ENCODE measurements around the gene SYCP2. TPM values are rescaled to one million over a fixed set of nuclear protein-coding genes. Genes with fewer than 3 reads are reported as not detected.

Gene SYCP2
- total RNA-seq, 1 donor from 2014 or later = 1.9 TPM

DNA sequence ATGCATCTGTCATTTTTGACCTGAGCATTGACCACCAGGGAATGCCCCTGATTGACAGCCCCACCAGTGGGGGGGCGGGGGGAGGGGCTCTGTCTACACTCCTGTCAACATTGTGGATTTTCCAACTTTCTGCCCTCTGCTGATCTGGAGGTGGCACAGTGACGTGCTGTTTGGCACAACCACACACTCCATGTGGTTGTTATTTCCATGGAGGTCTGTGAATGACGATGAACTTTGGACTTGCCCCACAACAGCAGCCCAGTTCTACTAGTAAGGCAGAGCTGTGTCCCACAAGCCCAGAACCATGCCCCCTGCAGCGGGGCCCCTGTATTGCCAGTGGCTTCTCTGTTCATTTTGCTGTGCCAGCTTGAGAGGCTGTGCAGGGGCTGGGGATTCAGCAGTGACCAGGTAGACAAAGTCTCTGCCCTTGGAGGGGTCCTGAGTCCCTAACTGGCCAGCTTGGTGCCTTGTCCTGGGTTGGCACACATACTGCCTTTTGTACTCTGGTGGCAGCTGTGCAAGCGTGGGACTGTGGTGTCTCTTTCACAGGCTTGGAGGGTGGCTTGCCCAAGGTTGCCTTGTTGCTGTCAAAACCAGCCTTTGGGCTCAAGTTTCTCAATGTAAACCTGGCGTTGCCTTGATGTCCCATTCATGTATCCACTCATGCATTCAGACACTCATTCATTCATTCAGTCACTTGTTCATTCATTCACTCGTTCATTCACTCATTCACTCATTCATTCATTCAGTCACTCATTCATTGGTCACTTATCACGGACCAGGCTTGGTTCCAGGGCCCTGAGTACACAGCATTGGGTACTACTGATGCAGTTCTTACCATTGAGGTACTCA lies 108.5 kb downstream of the SYCP2 start:
- intact Hi-C loops (cut with DNase I) = no loop called here
- Histone ChIP-seq H3K27ac (no peak overlapping the region), H3K27me3 (no peaks in the 10 kb centered on the region), H3K4me3 (no peak overlapping the region), H3K9me3 (no peaks in the 10 kb centered on the region), H3K4me1 (no peaks in the 10 kb centered on the region), H3K36me3 (no peaks in the 10 kb centered on the region)
- ATAC-seq (no peak), DNase-seq (no peak)
- TF ChIP-seq, protein P1, sequence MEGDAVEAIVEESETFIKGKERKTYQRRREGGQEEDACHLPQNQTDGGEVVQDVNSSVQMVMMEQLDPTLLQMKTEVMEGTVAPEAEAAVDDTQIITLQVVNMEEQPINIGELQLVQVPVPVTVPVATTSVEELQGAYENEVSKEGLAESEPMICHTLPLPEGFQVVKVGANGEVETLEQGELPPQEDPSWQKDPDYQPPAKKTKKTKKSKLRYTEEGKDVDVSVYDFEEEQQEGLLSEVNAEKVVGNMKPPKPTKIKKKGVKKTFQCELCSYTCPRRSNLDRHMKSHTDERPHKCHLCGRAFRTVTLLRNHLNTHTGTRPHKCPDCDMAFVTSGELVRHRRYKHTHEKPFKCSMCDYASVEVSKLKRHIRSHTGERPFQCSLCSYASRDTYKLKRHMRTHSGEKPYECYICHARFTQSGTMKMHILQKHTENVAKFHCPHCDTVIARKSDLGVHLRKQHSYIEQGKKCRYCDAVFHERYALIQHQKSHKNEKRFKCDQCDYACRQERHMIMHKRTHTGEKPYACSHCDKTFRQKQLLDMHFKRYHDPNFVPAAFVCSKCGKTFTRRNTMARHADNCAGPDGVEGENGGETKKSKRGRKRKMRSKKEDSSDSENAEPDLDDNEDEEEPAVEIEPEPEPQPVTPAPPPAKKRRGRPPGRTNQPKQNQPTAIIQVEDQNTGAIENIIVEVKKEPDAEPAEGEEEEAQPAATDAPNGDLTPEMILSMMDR (IDR thresholded peaks at IDR 0.05) = no peak

DNA sequence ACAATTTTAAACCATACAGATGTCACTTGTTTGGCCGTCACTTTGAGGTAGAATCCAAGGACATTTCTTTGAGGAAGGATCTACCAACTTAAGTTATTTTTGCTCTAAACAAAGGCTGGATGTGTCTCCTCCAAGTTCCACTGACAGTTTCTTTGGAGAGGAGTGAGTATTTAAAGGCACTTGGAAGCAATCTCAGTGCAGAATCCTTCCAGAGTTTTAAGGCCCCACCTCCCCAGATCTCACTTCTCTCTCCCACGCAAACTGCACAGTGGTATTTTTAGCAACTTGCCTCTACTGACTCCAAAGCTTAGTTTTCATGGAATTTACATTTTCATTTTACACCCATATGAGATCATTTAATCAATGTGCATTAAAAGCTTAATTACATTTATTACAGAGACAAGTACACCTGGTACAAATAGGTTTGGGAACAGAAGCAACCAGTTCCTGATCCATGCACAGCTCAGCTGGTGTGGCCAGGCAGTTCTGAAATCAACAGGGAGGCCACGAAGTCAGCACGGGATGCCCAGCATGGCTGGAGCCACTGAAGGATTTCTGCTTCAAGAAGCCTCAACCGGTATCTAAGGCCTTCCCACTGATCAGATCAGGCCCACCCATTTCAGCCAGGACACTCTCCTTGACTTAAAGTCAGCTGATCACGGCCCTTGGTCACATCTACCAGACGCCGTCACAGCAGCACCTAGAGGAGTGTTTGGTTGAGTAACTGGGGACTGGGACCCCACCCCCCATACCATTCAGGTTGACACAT lies 109.8 kb downstream of the SYCP2 start:
- Histone ChIP-seq H3K36me3 (no peaks in the 10 kb centered on the region), H3K9me3 (no peaks in the 10 kb centered on the region), H3K27me3 (no peaks in the 10 kb centered on the region), H3K4me3 (no peak overlapping the region), H3K27ac (no peak overlapping the region), H3K4me1 (no peaks in the 10 kb centered on the region)
- ATAC-seq = no peak
- DNase-seq = no peak
- TF ChIP-seq, protein P1 (IDR thresholded peaks at IDR 0.05) = no peak
- intact Hi-C loops (cut with DNase I) = no loop called here

DNA sequence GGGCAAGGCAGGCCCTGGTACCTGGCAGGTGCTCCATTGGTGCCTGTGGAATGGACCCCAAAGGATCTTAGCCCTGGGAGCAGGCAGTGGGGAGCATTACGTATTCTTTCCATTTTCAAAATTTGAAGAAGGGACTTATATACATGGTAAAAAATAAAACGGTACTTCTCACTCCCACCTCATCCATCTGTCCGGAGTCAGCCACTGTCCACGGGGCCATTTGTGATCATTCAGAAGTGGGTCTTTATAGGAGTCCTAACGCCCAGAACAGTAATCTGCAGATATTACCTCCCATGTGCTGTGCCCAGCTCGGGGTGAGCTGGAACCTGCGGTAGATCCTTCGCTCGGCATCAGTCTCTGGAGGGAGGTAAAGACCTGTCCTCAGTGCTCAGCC lies 110.4 kb downstream of the SYCP2 start:
- Histone ChIP-seq H3K27me3 (no peaks in the 10 kb centered on the region), H3K36me3 (no peaks in the 10 kb centered on the region), H3K9me3 (no peaks in the 10 kb centered on the region), H3K4me3 (no peak overlapping the region), H3K27ac (no peak overlapping the region), H3K4me1 (no peaks in the 10 kb centered on the region)
- TF ChIP-seq, protein P1 (IDR thresholded peaks at IDR 0.05) = no peak
- ATAC-seq (no peak), DNase-seq (no peak)
- intact Hi-C loops (cut with DNase I) = no loop called here

DNA sequence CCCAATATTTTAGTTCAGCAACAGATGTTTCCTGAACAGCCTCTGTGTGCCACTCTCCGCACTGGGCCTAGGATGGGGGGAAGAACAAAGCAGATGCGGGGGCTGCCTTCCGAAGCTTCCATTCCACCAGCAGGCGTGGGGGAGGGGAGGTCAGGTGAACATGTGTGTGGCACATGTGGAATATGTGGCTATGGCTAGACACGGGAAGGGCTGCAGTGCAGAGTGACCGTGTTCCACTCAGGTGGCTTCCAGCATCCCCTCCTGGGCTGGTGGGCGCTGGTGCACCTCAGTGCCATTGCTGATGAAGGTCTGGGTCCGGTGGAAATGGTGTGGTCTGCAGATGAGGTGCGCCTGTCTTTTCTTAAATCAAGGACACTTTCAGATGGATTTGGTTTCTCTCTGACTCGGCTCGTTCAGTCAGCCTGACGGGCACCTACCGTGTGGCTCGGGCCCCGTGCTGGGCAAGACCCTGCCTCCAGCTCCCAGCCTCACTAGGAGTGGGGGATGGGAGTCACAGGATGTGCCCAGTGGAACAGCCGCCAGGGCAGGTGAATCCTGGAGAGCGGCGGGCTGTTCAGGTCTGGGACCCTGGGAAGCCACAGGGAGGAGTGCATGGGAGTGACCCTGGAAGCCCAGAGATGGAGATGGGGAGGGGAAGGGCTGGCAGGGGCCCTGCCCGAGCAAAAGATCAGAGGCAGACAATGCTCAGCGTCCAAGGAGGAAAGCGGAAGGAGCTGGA lies 111.0 kb downstream of the SYCP2 start:
- DNase-seq (no peak), ATAC-seq (no peak)
- no peaks in the 10 kb centered on the region for H3K36me3 ChIP-seq
- H3K4me3 ChIP-seq = no peak overlapping the region
- H3K27me3 ChIP-seq = no peaks in the 10 kb centered on the region
- no peak overlapping the region for H3K27ac ChIP-seq
- H3K9me3 ChIP-seq = no peaks in the 10 kb centered on the region
- H3K4me1 ChIP-seq = no peaks in the 10 kb centered on the region
- TF ChIP-seq, protein P1 (IDR thresholded peaks at IDR 0.05) = no peak
- intact Hi-C loops (cut with DNase I) = no loop called here

DNA sequence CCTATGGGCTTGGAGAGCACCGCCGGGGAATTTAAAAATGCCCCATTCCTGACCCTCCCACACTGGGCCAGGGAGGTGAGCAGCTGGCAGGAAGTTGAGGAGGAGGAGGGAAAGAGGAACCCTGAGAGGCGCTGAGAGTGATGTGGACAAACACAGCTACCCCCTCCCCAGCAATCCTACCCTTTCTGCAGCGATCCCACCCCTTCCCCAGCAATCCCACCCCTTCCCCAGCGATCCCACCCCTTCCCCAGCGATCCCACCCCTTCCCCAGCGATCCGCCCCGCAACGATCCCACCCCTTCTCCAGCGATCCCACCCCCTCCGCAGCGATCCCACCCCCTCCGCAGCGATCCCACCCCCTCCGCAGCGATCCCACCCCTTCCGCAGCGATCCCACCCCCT lies 111.6 kb downstream of the SYCP2 start:
- no peaks in the 10 kb centered on the region for H3K27me3 ChIP-seq
- TF ChIP-seq, protein P1 (IDR thresholded peaks at IDR 0.05) = no peak
- no peaks in the 10 kb centered on the region for H3K36me3 ChIP-seq
- no peaks in the 10 kb centered on the region for H3K4me1 ChIP-seq
- no peaks in the 10 kb centered on the region for H3K9me3 ChIP-seq
- intact Hi-C loops (cut with DNase I) = no loop called here
- DNase-seq (no peak), ATAC-seq (no peak)
- H3K4me3 ChIP-seq = no peak overlapping the region
- H3K27ac ChIP-seq = no peak overlapping the region
